ENCODE results near the gene TUBA8. TPM values are rescaled to one million over a fixed set of nuclear protein-coding genes. Genes with fewer than 3 reads are reported as not detected.
A peak's percentile ranks its signal among the peaks of the same experiment; 100 is the strongest.

Gene TUBA8
- polyA plus RNA-seq, 3 donors, result 0.18 to 2.1 (median 0.27) TPM

DNA sequence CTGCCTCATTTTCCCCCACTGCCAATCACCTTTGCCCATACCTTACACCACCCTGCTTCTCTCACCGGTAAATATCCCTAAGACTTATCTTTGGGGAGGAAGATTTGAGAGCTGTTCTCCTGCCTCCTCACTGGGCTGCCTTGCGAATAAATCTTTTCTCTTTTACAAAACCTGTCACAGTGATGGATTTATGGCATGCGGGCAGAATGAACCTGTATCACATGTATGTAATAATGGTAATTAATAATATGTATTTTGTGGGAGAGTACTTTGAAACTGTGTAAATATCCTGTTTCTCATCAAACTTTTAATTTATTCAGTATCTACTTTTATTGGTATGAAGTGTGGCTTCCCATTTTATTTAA lies 35.8 kb downstream of the TUBA8 start:
- no peak overlapping the region for H2AFZ ChIP-seq (ENCODE audit: insufficient read depth, low read depth, low read length, poor library complexity, severe bottlenecking)
- no peak overlapping the region for H3K9ac ChIP-seq (ENCODE audit: insufficient read depth, low read length, poor library complexity, severe bottlenecking)
- no peaks in the 10 kb centered on the region for H3K27me3 ChIP-seq (ENCODE audit: control insufficient read depth in 2 of 2, insufficient read depth in 2 of 2, low read length in 2 of 2)
- no peak overlapping the region for H3K4me2 ChIP-seq (replicated peaks; ENCODE audit: extremely low read depth, low read length, poor library complexity, severe bottlenecking)
- peaks cover under 1 to 3% of the 10 kb centered on the region in 2 donors for H3K9me3 ChIP-seq (replicated peaks in 1 of 2; ENCODE audit: control insufficient read depth in 1 of 2, insufficient read depth in 1 of 2, low read length in 2 of 2)
- peaks cover 0 to 2% of the 10 kb centered on the region in 2 donors for H3K36me3 Mint-ChIP-seq
- TF ChIP-seq, protein P1, sequence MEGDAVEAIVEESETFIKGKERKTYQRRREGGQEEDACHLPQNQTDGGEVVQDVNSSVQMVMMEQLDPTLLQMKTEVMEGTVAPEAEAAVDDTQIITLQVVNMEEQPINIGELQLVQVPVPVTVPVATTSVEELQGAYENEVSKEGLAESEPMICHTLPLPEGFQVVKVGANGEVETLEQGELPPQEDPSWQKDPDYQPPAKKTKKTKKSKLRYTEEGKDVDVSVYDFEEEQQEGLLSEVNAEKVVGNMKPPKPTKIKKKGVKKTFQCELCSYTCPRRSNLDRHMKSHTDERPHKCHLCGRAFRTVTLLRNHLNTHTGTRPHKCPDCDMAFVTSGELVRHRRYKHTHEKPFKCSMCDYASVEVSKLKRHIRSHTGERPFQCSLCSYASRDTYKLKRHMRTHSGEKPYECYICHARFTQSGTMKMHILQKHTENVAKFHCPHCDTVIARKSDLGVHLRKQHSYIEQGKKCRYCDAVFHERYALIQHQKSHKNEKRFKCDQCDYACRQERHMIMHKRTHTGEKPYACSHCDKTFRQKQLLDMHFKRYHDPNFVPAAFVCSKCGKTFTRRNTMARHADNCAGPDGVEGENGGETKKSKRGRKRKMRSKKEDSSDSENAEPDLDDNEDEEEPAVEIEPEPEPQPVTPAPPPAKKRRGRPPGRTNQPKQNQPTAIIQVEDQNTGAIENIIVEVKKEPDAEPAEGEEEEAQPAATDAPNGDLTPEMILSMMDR (IDR thresholded peaks at IDR 0.05), result no peak
- intact Hi-C loops (cut with micrococcal nuclease), result no loop called here
- no peak overlapping the region for H3K27ac ChIP-seq (ENCODE audit: low read depth in 1 of 2, low read length in 2 of 2)
- no peaks in the 10 kb centered on the region for H3K79me2 ChIP-seq (ENCODE audit: insufficient read depth, low read length)
- H3K9me3 Mint-ChIP-seq, result peaks cover 0 to 3% (median under 1%) of the 10 kb centered on the region in 7 donors
- peaks cover 16 to 36% of the 10 kb centered on the region in 2 donors for H3K4me1 ChIP-seq (ENCODE audit: control insufficient read depth in 1 of 2, insufficient read depth in 2 of 2, low read length in 2 of 2)
- peaks cover 6 to 8% (median 6%) of the 10 kb centered on the region in 3 donors for H3K27me3 Mint-ChIP-seq (ENCODE audit: low read depth in 3 of 3)
- H3K4me3 ChIP-seq (replicated peaks in 1 of 3; ENCODE audit: low read depth in 2 of 3, low read length in 3 of 3), result no peak overlapping the region
- peaks cover 30% of the 10 kb centered on the region for H3K4me1 Mint-ChIP-seq
- DNase-seq, result no peak
- H3K4me3 Mint-ChIP-seq, result no peak overlapping the region
- H3K27ac Mint-ChIP-seq, result peak overlapping the region in 2 of 7 donors; percentile 26 to 63
- H3K36me3 ChIP-seq (replicated peaks in 1 of 2; ENCODE audit: control insufficient read depth in 1 of 2, insufficient read depth in 2 of 2, low read length in 2 of 2), result no peaks in the 10 kb centered on the region
- WGBS (ENCODE audit: insufficient coverage), result no CpG with 5 or more reads among the region's 3 CpGs
- H4K20me1 ChIP-seq (ENCODE audit: insufficient read depth, low read length), result no peaks in the 10 kb centered on the region

DNA sequence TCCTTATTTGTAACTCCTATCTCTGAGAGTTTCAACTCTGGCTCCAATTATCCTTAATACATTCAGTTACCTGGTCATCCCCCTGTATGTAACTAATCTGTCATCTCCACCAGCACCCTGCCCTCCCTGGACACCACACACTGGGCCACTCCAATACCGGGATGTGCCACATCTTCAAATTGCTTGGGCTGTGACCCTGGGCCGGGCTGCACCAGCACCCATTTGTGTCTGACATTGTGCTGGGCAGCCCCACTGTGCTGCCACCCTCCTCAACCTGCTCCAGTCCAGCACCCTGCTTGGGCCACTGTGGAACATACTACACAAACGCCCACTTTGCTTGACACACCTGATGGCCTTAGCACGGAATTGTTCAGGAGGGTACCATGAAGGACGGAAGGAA lies 37.2 kb downstream of the TUBA8 start:
- Histone ChIP-seq H3K27me3 (ENCODE audit: control insufficient read depth in 2 of 2, insufficient read depth in 2 of 2, low read length in 2 of 2) (no peaks in the 10 kb centered on the region), H2AFZ (ENCODE audit: insufficient read depth, low read depth, low read length, poor library complexity, severe bottlenecking) (no peak overlapping the region), H3K9ac (ENCODE audit: insufficient read depth, low read length, poor library complexity, severe bottlenecking) (no peak overlapping the region), H3K4me3 (replicated peaks in 1 of 3; ENCODE audit: low read depth in 2 of 3, low read length in 3 of 3) (no peak overlapping the region), H3K9me3 (replicated peaks in 1 of 2; ENCODE audit: control insufficient read depth in 1 of 2, insufficient read depth in 1 of 2, low read length in 2 of 2) (no peaks in the 10 kb centered on the region), H3K79me2 (ENCODE audit: insufficient read depth, low read length) (no peaks in the 10 kb centered on the region), H4K20me1 (ENCODE audit: insufficient read depth, low read length) (no peaks in the 10 kb centered on the region), H3K4me1 (ENCODE audit: control insufficient read depth in 1 of 2, insufficient read depth in 2 of 2, low read length in 2 of 2) (peaks cover 16 to 36% of the 10 kb centered on the region in 2 donors), H3K36me3 (replicated peaks in 1 of 2; ENCODE audit: control insufficient read depth in 1 of 2, insufficient read depth in 2 of 2, low read length in 2 of 2) (no peaks in the 10 kb centered on the region), H3K27ac (ENCODE audit: low read depth in 1 of 2, low read length in 2 of 2) (no peak overlapping the region), H3K4me2 (replicated peaks; ENCODE audit: extremely low read depth, low read length, poor library complexity, severe bottlenecking) (peak overlapping the region; percentile 12)
- H3K36me3 Mint-ChIP-seq, result no peaks in the 10 kb centered on the region
- H3K4me3 Mint-ChIP-seq, result peak overlapping the region in 1 of 2 donors; percentile 91
- H3K9me3 Mint-ChIP-seq, result peaks cover 0 to 2% (median 0%) of the 10 kb centered on the region in 7 donors
- TF ChIP-seq, protein P1 (IDR thresholded peaks at IDR 0.05), result no peak
- H3K27me3 Mint-ChIP-seq (ENCODE audit: low read depth in 3 of 3), result peaks cover 3 to 10% (median 8%) of the 10 kb centered on the region in 3 donors
- H3K4me1 Mint-ChIP-seq, result peaks cover 30% of the 10 kb centered on the region
- no peak for DNase-seq
- no peak overlapping the region for H3K27ac Mint-ChIP-seq
- intact Hi-C loops (cut with micrococcal nuclease), result no loop called here
- 97% methylated on average over 4 of the region's 5 CpGs for WGBS (ENCODE audit: insufficient coverage)
